IgD-negative memory B cell (primary cell): ENCODE results near the gene CYP1A1. TPM values are rescaled to one million over a fixed set of nuclear protein-coding genes. Genes with fewer than 3 reads are reported as not detected.

Experiments
- H3K27ac Mint-ChIP-seq, 3 donors: one replicate each; pipeline ENCODE4 v1.8.0; 2020 to 2022; ENCODE audit warnings: mild to moderate bottlenecking in 3 of 3, mixed read lengths in 3 of 3, moderate library complexity in 1 of 3
- H3K27me3 Mint-ChIP-seq: one replicate; pipeline ENCODE4 v1.8.0; 2021; ENCODE audit warnings: mixed read lengths
- H3K36me3 Mint-ChIP-seq: one replicate; pipeline ENCODE4 v1.8.0; 2020; ENCODE audit warnings: mild to moderate bottlenecking, mixed read lengths
- H3K4me1 Mint-ChIP-seq, 3 donors: one replicate each; pipeline ENCODE4 v1.8.0; 2020 to 2022; ENCODE audit warnings: mixed read lengths in 3 of 3, mild to moderate bottlenecking in 1 of 3
- H3K4me3 Mint-ChIP-seq, 4 donors: one replicate each; pipeline ENCODE4 v1.8.0; 2020 to 2022; ENCODE audit warnings: mild to moderate bottlenecking in 4 of 4, mixed read lengths in 4 of 4, moderate library complexity in 3 of 4
- H3K9me3 Mint-ChIP-seq, 3 donors: one replicate each; pipeline ENCODE4 v1.8.0; 2020 to 2021; ENCODE audit warnings: mixed read lengths in 3 of 3, mild to moderate bottlenecking in 1 of 3
- polyA plus RNA-seq: library from polyadenylated mRNA; unstranded; fragments of 300-500 nt; fragmentation: Illumina TruSeq; gene quantifications from one replicate; pipeline ENCODE4 v1.2.3, GENCODE V29; 2021

CYP1A1 gene
- polyA plus RNA-seq, 1 donor from 2014 or later: not detected

DNA sequence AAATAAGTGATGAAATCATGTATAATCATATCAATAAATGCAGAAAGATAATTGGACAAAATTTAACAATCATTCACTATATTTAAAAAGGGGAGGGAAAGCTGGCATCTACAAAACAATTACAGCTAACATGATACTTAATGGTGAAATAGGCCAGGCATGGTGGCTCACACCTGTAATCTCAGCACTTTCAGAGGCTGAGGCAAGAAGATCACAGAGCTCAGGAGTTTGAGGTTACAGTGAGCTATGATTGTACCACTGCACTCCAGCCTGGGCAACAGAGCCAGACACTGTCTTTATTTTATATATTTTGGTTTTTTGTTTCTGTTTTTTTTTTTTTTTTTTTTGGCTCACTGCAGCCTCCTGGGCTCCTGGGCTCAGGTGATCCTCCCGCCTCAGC is 41.6 kb downstream of the CYP1A1 start:
- H3K27ac Mint-ChIP-seq: no peak overlapping the region
- no peaks in the 10 kb centered on the region for H3K27me3 Mint-ChIP-seq
- peaks cover 7 to 10% (median 10%) of the 10 kb centered on the region in 3 donors for H3K4me1 Mint-ChIP-seq
- H3K4me3 Mint-ChIP-seq: no peak overlapping the region
- H3K9me3 Mint-ChIP-seq: peaks cover 0 to 9% (median 0%) of the 10 kb centered on the region in 3 donors
- peaks cover 14% of the 10 kb centered on the region for H3K36me3 Mint-ChIP-seq

DNA sequence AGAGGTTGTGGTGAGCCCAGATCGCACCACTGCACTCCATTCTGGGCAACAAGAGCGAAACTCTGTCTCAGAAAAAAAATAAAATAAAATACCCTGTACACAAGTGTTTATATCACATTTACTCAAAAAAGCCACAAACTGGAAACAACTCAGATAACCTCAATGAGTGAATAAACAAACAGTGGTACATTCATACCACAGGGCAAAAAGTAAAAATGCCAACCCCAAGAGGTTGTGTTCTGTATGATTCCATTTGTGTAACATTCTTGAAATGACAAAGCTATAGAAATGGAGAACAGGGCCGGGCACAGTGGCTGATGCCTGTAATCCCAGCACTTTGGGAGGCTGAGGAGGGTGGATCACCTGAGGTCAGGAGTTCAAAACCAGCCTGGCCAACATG is 42.4 kb downstream of the CYP1A1 start:
- Mint-ChIP-seq H3K27ac (peak overlapping the region in 1 of 3 donors; percentile 50), H3K4me3 (no peak overlapping the region), H3K9me3 (peaks cover 0 to 9% (median 0%) of the 10 kb centered on the region in 3 donors), H3K4me1 (peaks cover 7 to 10% (median 10%) of the 10 kb centered on the region in 3 donors), H3K27me3 (no peaks in the 10 kb centered on the region), H3K36me3 (peaks cover 14% of the 10 kb centered on the region)

DNA sequence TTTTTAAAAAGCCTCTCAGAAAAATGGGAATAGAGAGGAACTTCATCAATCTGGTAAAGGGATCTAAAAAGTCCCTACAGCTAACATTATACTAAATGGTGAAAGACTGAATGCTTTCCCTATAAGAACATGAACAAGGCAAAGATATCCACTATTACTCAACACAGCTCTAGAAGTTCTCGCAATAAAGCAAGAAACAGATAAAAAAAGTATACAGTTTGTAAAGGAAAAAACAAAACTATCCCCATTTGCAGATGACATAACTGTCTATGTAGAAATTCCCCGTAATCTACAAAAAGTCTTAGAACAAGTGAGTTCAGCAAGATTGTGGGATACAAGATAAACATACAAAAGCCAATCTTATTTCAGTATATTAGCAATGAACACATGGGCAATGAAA is 44.9 kb downstream of the CYP1A1 start:
- Mint-ChIP-seq H3K36me3 (peaks cover 13% of the 10 kb centered on the region), H3K4me3 (no peak overlapping the region), H3K27ac (peak overlapping the region in 1 of 3 donors; percentile 65), H3K27me3 (no peaks in the 10 kb centered on the region), H3K9me3 (peaks cover 0 to 8% (median 0%) of the 10 kb centered on the region in 3 donors), H3K4me1 (peaks cover 10 to 16% (median 12%) of the 10 kb centered on the region in 3 donors)

DNA sequence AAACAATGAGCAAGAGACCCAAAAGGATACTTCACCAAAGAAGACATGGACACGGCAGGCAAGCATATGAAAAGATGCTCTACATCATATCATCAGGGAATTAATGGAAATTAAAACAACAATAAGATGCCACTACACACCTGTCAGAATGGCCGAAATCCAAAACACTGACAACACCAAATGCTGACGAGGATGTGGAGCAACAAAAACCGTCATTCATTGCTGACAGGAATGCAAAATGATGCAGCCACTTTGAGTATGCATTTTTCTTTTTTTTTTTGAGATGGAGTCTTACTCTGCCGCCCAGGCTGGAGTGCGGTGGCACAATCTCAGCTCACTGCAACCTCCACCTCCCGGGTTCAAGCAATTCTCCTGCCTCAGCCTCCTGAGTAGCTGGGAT is 48.5 kb downstream of the CYP1A1 start:
- Mint-ChIP-seq H3K27me3 (no peaks in the 10 kb centered on the region), H3K9me3 (no peaks in the 10 kb centered on the region), H3K4me1 (peaks cover 9 to 15% (median 15%) of the 10 kb centered on the region in 3 donors), H3K4me3 (no peak overlapping the region), H3K36me3 (peaks cover 2% of the 10 kb centered on the region), H3K27ac (peak overlapping the region in 1 of 3 donors; percentile 83)

DNA sequence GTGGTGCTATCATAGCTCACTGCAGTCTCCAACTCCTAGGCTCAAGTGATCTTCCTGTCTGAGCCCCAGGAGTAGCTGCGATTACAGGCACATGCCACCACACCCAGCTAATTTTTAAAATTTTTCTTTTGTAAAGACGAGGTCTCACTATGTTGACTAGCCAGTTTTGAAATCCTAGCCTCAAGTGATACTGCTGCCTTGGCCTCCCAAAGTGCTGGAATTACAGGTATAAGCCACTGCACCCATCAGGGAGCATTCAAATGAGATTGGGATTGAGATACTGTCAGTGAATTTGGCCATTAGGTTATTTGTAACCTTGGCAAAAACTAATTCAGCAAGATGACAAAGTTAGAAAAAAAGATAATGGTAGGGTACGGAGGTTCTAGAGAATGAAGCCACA is 51.2 kb downstream of the CYP1A1 start:
- Mint-ChIP-seq H3K9me3 (no peaks in the 10 kb centered on the region), H3K4me1 (peaks cover 5 to 9% (median 8%) of the 10 kb centered on the region in 3 donors), H3K4me3 (no peak overlapping the region), H3K27ac (peak overlapping the region in 1 of 3 donors; percentile 8), H3K36me3 (no peaks in the 10 kb centered on the region), H3K27me3 (no peaks in the 10 kb centered on the region)

DNA sequence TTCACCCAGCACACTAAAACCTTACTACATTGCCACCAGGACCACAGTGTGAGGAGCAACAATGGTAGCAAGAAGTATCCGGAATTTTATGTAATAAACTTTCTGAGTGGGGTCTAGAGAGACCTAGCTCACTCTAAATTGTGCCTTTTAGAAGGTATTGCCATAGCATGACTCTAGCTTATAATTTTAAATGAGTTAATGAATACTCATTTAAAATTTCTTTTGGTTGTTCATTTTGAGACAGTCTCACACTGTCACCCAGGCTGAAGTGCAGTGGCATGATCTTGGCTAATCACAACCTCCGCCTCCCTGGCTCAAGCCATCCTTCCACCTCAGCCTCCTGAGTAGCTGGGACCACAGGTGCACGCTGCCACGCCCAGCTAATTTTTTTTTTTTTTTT is 55.7 kb downstream of the CYP1A1 start:
- Mint-ChIP-seq H3K9me3 (no peaks in the 10 kb centered on the region), H3K27ac (no peak overlapping the region), H3K4me1 (peaks cover 2 to 10% (median 4%) of the 10 kb centered on the region in 3 donors), H3K4me3 (no peak overlapping the region), H3K27me3 (no peaks in the 10 kb centered on the region), H3K36me3 (no peaks in the 10 kb centered on the region)

Other genes with a start within 250 kb of the CYP1A1 start
- gene ARID3B, start 184.3 kb downstream of the CYP1A1 start, polyA plus RNA-seq: 14.4 TPM
- gene CLK3, start 109.7 kb downstream of the CYP1A1 start, polyA plus RNA-seq: 86.2 TPM
- 18.5 TPM for gene EDC3, start 29.5 kb downstream of the CYP1A1 start, polyA plus RNA-seq
- gene CYP1A2, start 23.3 kb upstream of the CYP1A1 start, polyA plus RNA-seq: not detected
- 214 TPM for gene CSK, start 56.6 kb upstream of the CYP1A1 start, polyA plus RNA-seq
- not detected for gene LMAN1L, start 87.3 kb upstream of the CYP1A1 start, polyA plus RNA-seq
- gene CPLX3, start 101.1 kb upstream of the CYP1A1 start, polyA plus RNA-seq: not detected
- gene ULK3, start 117.6 kb upstream of the CYP1A1 start, polyA plus RNA-seq: 25.2 TPM
- gene SCAMP2, start 147.8 kb upstream of the CYP1A1 start, polyA plus RNA-seq: 157 TPM
- 43.0 TPM for gene MPI, start 164.5 kb upstream of the CYP1A1 start, polyA plus RNA-seq
- 42.7 TPM for gene FAM219B, start 181.3 kb upstream of the CYP1A1 start, polyA plus RNA-seq
- gene COX5A, start 212.5 kb upstream of the CYP1A1 start, polyA plus RNA-seq: 325 TPM
- 4.9 TPM for gene RPP25, start 231.2 kb upstream of the CYP1A1 start, polyA plus RNA-seq